Osteoblast (primary cell): Measurements from ENCODE around the gene A4GALT. TPM values are rescaled to one million over a fixed set of nuclear protein-coding genes. Genes with fewer than 3 reads are reported as not detected.
A peak's percentile ranks its signal among the peaks of the same experiment; 100 is the strongest.
"Not testable (repeated sequence)": the region's sequence is repeated elsewhere in the genome, so short reads cannot be mapped to it uniquely, and the experiment has no call there.

ENCODE experiments used
- DNase-seq: peaks from one replicate; pipeline ENCODE4 v3.0.0; 2011; ENCODE audit warnings: low spot score, mixed read lengths; ENCODE audit not compliant: insufficient read length; ENCODE audit errors: missing footprints
- H2AFZ ChIP-seq: 2 replicates; pipeline ENCODE4 v1.6.0; 2011; ENCODE audit warnings: mild to moderate bottlenecking, low read length
- H3K27ac ChIP-seq: 2 replicates; pipeline ENCODE4 v1.5.1; 2011; ENCODE audit warnings: mild to moderate bottlenecking, low read depth, low read length, moderate library complexity
- H3K27me3 ChIP-seq: 2 replicates; pipeline ENCODE4 v1.6.0; 2012; ENCODE audit warnings: mild to moderate bottlenecking, control low read depth, inconsistent platforms, low read length, moderate library complexity; ENCODE audit not compliant: insufficient read depth
- H3K36me3 ChIP-seq: 2 replicates; pipeline ENCODE4 v1.5.1; 2011; ENCODE audit warnings: mild to moderate bottlenecking, low read length, control low read depth, moderate library complexity; ENCODE audit not compliant: insufficient read depth
- H3K4me1 ChIP-seq: 2 replicates; pipeline ENCODE4 v1.5.1; 2011; ENCODE audit warnings: mild to moderate bottlenecking, low read length, control low read depth, moderate library complexity; ENCODE audit not compliant: insufficient read depth
- H3K4me2 ChIP-seq: 2 replicates; pipeline ENCODE4 v1.6.0; 2011; ENCODE audit warnings: mild to moderate bottlenecking, low read length; ENCODE audit not compliant: insufficient read depth
- H3K4me3 ChIP-seq: fragments of 200-600 bp; sonication (generic); 3 replicates; pipeline ENCODE4 v1.5.1; 2012; ENCODE audit warnings: mild to moderate bottlenecking, low read length, inconsistent platforms; ENCODE audit not compliant: insufficient read depth
- H3K79me2 ChIP-seq: 2 replicates; pipeline ENCODE4 v1.6.0; 2012; ENCODE audit warnings: mild to moderate bottlenecking, low read length, control low read depth, inconsistent platforms; ENCODE audit not compliant: insufficient read depth
- H3K9me3 ChIP-seq: 2 replicates; pipeline ENCODE4 v1.5.1; 2011; ENCODE audit warnings: low read depth, low read length, control low read depth
- H4K20me1 ChIP-seq: 2 replicates; pipeline ENCODE4 v1.6.0; 2012; ENCODE audit warnings: mild to moderate bottlenecking, low read length, control low read depth; ENCODE audit not compliant: insufficient read depth
- total RNA-seq: library from RNA; depleted of rRNA; stranded (reverse); fragments of >200 nt; gene quantifications from 2 replicates; pipeline ENCODE4 v1.2.3, GENCODE V29; 2012
- TF ChIP-seq, protein P1 (sequence below): IDR thresholded peaks from 2 replicates; pipeline ENCODE4 v1.5.1; 2011; ENCODE audit warnings: mild to moderate bottlenecking, low read depth, low read length, moderate library complexity; ENCODE audit errors: extremely low read depth

A4GALT gene
- total RNA-seq, 1 donor: 19.9 TPM

DNA sequence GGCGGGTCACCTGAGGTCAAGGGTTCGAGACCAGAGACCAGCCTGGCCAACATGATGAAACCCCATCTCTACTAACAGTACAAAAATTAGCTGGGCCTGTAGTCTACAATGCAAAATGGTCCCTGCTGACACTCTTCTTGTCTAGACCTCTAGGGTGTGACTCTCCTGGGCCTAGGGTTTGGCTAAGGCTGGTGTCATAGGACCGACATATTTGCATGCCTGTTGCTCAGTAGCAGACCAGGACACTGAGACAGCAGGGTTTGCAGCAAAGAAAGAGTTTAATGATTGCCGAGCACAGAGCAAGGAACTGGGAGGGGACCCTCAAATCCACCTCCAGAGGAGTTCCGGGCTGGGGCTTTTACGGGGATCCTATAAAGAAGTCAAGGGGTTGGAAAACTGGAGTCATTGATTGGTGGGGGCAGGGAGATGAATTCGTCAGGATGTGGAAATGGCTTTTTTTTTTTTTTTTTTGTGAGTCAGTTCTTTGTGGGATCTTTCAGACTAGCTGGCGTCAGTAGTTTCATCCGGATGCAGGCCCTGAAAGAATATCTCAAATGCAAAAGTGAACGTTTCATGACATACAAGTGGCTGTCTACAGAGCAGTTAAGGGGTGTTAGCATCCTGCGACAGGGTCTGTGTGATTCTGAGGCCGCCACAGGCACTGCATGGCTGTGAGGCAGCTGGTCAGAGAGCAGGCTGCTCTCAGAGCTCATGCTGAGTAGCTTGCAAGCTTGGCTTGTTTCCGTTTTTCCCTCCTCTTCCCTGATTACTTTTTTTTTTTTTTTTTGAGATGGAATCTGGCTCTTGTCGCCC lies 27.2 kb upstream of the A4GALT start:
- no peak overlapping the region for H3K4me3 ChIP-seq
- H3K27me3 ChIP-seq: no peaks in the 10 kb centered on the region
- TF ChIP-seq, protein P1, sequence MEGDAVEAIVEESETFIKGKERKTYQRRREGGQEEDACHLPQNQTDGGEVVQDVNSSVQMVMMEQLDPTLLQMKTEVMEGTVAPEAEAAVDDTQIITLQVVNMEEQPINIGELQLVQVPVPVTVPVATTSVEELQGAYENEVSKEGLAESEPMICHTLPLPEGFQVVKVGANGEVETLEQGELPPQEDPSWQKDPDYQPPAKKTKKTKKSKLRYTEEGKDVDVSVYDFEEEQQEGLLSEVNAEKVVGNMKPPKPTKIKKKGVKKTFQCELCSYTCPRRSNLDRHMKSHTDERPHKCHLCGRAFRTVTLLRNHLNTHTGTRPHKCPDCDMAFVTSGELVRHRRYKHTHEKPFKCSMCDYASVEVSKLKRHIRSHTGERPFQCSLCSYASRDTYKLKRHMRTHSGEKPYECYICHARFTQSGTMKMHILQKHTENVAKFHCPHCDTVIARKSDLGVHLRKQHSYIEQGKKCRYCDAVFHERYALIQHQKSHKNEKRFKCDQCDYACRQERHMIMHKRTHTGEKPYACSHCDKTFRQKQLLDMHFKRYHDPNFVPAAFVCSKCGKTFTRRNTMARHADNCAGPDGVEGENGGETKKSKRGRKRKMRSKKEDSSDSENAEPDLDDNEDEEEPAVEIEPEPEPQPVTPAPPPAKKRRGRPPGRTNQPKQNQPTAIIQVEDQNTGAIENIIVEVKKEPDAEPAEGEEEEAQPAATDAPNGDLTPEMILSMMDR: no peak
- H4K20me1 ChIP-seq: no peaks in the 10 kb centered on the region
- no peaks in the 10 kb centered on the region for H3K9me3 ChIP-seq
- peak; percentile 92 for DNase-seq
- H3K4me2 ChIP-seq: peak overlapping the region; percentile 70
- no peaks in the 10 kb centered on the region for H3K36me3 ChIP-seq
- peaks cover 27% of the 10 kb centered on the region for H3K4me1 ChIP-seq
- peak overlapping the region; percentile 86 for H2AFZ ChIP-seq
- H3K79me2 ChIP-seq: no peaks in the 10 kb centered on the region
- peak overlapping the region; percentile 90 for H3K27ac ChIP-seq

- Histone ChIP-seq H4K20me1 (no peaks in the 10 kb centered on the region), H2AFZ (peak overlapping the region; percentile 65), H3K79me2 (no peaks in the 10 kb centered on the region), H3K27me3 (no peaks in the 10 kb centered on the region), H3K27ac (peak overlapping the region; percentile 15), H3K9me3 (no peaks in the 10 kb centered on the region), H3K4me1 (peaks cover 29% of the 10 kb centered on the region), H3K4me2 (no peak overlapping the region), H3K4me3 (no peak overlapping the region), H3K36me3 (no peaks in the 10 kb centered on the region)
- peak; percentile 89 for DNase-seq
- TF ChIP-seq, protein P1: no peak
These were observed 24.4 kb upstream of the A4GALT start for GRCh38 chr22:42745118-42745517.

DNA sequence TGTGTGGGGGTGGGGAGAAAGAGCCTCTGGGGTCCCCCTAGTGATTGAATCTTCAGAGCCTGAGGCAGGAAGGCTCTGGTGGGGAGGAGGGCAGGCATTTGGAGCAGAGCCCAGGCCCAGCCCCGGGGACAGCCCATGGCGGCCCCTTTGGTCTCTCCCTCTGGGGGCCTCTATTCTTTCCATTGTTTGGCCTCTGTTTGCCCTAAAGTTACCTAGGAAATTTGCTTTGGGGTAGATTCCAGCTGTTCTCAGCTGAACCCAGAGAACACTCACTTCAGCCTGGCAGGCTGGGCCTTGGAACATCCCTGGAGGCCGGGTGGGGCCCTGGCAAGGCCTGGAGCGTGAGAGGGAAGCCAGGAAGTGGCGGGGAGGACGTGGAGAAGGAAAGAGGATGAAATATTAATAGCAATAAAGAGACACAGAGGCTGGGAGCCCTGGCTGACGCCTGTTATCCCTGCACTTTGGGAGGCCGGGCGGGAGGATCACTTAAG lies 22.9 kb upstream of the A4GALT start:
- no peaks in the 10 kb centered on the region for H3K27me3 ChIP-seq
- H3K36me3 ChIP-seq: no peaks in the 10 kb centered on the region
- no peaks in the 10 kb centered on the region for H3K79me2 ChIP-seq
- H3K27ac ChIP-seq: peak overlapping the region; percentile 86
- no peaks in the 10 kb centered on the region for H3K9me3 ChIP-seq
- peak overlapping the region; percentile 13 for H3K4me3 ChIP-seq
- DNase-seq: peak; percentile 99
- TF ChIP-seq, protein P1: no peak
- H4K20me1 ChIP-seq: no peaks in the 10 kb centered on the region
- H2AFZ ChIP-seq: peak overlapping the region; percentile 61
- no peak overlapping the region for H3K4me2 ChIP-seq
- peaks cover 22% of the 10 kb centered on the region for H3K4me1 ChIP-seq

- no peak overlapping the region for H3K4me2 ChIP-seq
- no peaks in the 10 kb centered on the region for H3K79me2 ChIP-seq
- H3K4me1 ChIP-seq: peaks cover 16% of the 10 kb centered on the region
- H3K4me3 ChIP-seq: no peak overlapping the region
- H3K27ac ChIP-seq: peak overlapping the region; percentile 86
- H3K9me3 ChIP-seq: no peaks in the 10 kb centered on the region
- DNase-seq: peak; percentile 78
- H3K27me3 ChIP-seq: no peaks in the 10 kb centered on the region
- H4K20me1 ChIP-seq: no peaks in the 10 kb centered on the region
- TF ChIP-seq, protein P1: no peak
- no peaks in the 10 kb centered on the region for H3K36me3 ChIP-seq
- H2AFZ ChIP-seq: peak overlapping the region; percentile 61
These were observed 22.3 kb upstream of the A4GALT start for GRCh38 chr22:42742940-42743339.

- not testable (repeated sequence) for DNase-seq, H3K27ac ChIP-seq, H3K4me3 ChIP-seq, H3K36me3 ChIP-seq, H3K27me3 ChIP-seq, H3K4me2 ChIP-seq, H3K9me3 ChIP-seq, H2AFZ ChIP-seq, H4K20me1 ChIP-seq, H3K79me2 ChIP-seq
- peaks cover 11% of the 10 kb centered on the region for H3K4me1 ChIP-seq
These were observed 19.6 kb upstream of the A4GALT start for GRCh38 chr22:42740320-42740719.
